HEK293 (cell line): ENCODE measurements around the gene SMIM43.

ENCODE experiments used
- HOXD13 ChIP-seq: sonication (generic); formaldehyde crosslinking; IDR thresholded peaks from 2 replicates; pipeline ENCODE4 v1.8.0; 2022; ENCODE audit warnings: missing genetic modification reagents, borderline replicate concordance
- KLF7 ChIP-seq: fragments of 450-650 bp; formaldehyde crosslinking; IDR thresholded peaks from 2 replicates; pipeline ENCODE4 v1.5.1; 2016; ENCODE audit warnings: missing biosample characterization, missing genetic modification characterization, borderline replicate concordance
- MEIS1 ChIP-seq: sonication (generic); formaldehyde crosslinking; IDR thresholded peaks from 2 replicates; pipeline ENCODE4 v1.8.1; 2022; ENCODE audit warnings: missing genetic modification reagents, mild to moderate bottlenecking, borderline replicate concordance
- MYNN ChIP-seq: fragments of 450-650 bp; formaldehyde crosslinking; IDR thresholded peaks from 2 replicates; pipeline ENCODE4 v1.5.1; 2016; ENCODE audit warnings: missing biosample characterization, missing genetic modification characterization, borderline replicate concordance
- ZNF654 ChIP-seq: fragments of 450-650 bp; formaldehyde crosslinking; IDR thresholded peaks from 2 replicates; pipeline ENCODE4 v1.5.1; 2016; ENCODE audit warnings: low read depth, missing biosample characterization, missing genetic modification characterization
- TF ChIP-seq, protein P1 (sequence below): fragments of 450-650 bp; formaldehyde crosslinking; IDR thresholded peaks from 2 replicates; pipeline ENCODE4 v1.5.1; 2016; ENCODE audit warnings: missing biosample characterization, missing genetic modification characterization
- TF ChIP-seq, protein P2 (sequence below): fragments of 450-650 bp; formaldehyde crosslinking; IDR thresholded peaks from 2 replicates; pipeline ENCODE4 v1.5.1; 2016; ENCODE audit warnings: missing biosample characterization, missing genetic modification characterization
- TF ChIP-seq, protein P3 (sequence below): fragments of 450-650 bp; formaldehyde crosslinking; IDR thresholded peaks from 2 replicates; pipeline ENCODE4 v1.5.1; 2016; ENCODE audit warnings: missing biosample characterization, missing genetic modification characterization
- TF ChIP-seq, protein P4 (sequence below): fragments of 450-650 bp; formaldehyde crosslinking; IDR thresholded peaks from 2 replicates; pipeline ENCODE4 v1.5.1; 2016; ENCODE audit warnings: missing biosample characterization, missing genetic modification characterization

DNA sequence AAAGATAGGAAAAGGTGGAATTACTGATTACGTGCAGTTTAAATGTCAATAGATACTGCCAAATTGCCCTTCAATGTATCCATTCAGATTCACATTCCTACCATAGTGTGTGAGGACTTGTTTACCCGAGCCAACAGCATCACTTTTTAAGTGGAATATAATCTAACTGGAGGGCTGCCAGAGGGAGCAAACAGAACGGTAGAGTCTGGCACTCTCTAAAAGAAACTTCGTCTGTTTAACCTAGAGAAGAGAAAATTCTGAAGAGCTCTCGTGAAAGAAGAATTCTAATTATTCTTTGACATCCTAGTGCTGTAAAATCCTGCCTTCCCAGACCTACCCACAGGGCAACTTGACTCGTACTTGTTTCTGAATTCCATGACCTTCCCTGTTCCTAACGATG, 23.2 kb downstream of the SMIM43 start:
- TF ChIP-seq MEIS1 (CRISPR knock-in tag) (no peak), ZNF654 (tag by site-specific recombination) (no peak), MYNN (tag by site-specific recombination) (no peak), HOXD13 (CRISPR knock-in tag) (no peak), KLF7 (no peak)
- TF ChIP-seq, protein P1, sequence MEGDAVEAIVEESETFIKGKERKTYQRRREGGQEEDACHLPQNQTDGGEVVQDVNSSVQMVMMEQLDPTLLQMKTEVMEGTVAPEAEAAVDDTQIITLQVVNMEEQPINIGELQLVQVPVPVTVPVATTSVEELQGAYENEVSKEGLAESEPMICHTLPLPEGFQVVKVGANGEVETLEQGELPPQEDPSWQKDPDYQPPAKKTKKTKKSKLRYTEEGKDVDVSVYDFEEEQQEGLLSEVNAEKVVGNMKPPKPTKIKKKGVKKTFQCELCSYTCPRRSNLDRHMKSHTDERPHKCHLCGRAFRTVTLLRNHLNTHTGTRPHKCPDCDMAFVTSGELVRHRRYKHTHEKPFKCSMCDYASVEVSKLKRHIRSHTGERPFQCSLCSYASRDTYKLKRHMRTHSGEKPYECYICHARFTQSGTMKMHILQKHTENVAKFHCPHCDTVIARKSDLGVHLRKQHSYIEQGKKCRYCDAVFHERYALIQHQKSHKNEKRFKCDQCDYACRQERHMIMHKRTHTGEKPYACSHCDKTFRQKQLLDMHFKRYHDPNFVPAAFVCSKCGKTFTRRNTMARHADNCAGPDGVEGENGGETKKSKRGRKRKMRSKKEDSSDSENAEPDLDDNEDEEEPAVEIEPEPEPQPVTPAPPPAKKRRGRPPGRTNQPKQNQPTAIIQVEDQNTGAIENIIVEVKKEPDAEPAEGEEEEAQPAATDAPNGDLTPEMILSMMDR, result no peak
- TF ChIP-seq, protein P2, sequence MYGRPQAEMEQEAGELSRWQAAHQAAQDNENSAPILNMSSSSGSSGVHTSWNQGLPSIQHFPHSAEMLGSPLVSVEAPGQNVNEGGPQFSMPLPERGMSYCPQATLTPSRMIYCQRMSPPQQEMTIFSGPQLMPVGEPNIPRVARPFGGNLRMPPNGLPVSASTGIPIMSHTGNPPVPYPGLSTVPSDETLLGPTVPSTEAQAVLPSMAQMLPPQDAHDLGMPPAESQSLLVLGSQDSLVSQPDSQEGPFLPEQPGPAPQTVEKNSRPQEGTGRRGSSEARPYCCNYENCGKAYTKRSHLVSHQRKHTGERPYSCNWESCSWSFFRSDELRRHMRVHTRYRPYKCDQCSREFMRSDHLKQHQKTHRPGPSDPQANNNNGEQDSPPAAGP (tag by site-specific recombination), result no peak
- TF ChIP-seq, protein P3, sequence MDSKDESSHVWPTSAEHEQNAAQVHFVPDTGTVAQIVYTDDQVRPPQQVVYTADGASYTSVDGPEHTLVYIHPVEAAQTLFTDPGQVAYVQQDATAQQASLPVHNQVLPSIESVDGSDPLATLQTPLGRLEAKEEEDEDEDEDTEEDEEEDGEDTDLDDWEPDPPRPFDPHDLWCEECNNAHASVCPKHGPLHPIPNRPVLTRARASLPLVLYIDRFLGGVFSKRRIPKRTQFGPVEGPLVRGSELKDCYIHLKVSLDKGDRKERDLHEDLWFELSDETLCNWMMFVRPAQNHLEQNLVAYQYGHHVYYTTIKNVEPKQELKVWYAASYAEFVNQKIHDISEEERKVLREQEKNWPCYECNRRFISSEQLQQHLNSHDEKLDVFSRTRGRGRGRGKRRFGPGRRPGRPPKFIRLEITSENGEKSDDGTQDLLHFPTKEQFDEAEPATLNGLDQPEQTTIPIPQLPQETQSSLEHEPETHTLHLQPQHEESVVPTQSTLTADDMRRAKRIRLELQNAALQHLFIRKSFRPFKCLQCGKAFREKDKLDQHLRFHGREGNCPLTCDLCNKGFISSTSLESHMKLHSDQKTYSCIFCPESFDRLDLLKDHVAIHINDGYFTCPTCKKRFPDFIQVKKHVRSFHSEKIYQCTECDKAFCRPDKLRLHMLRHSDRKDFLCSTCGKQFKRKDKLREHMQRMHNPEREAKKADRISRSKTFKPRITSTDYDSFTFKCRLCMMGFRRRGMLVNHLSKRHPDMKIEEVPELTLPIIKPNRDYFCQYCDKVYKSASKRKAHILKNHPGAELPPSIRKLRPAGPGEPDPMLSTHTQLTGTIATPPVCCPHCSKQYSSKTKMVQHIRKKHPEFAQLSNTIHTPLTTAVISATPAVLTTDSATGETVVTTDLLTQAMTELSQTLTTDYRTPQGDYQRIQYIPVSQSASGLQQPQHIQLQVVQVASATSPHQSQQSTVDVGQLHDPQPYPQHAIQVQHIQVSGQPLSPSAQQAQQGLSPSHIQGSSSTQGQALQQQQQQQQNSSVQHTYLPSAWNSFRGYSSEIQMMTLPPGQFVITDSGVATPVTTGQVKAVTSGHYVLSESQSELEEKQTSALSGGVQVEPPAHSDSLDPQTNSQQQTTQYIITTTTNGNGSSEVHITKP (tag by site-specific recombination), result no peak
- TF ChIP-seq, protein P4, sequence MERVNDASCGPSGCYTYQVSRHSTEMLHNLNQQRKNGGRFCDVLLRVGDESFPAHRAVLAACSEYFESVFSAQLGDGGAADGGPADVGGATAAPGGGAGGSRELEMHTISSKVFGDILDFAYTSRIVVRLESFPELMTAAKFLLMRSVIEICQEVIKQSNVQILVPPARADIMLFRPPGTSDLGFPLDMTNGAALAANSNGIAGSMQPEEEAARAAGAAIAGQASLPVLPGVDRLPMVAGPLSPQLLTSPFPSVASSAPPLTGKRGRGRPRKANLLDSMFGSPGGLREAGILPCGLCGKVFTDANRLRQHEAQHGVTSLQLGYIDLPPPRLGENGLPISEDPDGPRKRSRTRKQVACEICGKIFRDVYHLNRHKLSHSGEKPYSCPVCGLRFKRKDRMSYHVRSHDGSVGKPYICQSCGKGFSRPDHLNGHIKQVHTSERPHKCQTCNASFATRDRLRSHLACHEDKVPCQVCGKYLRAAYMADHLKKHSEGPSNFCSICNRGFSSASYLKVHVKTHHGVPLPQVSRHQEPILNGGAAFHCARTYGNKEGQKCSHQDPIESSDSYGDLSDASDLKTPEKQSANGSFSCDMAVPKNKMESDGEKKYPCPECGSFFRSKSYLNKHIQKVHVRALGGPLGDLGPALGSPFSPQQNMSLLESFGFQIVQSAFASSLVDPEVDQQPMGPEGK (tag by site-specific recombination), result no peak
